CD4-positive, alpha-beta T cell treated with Interleukin-12 subunit alpha and Interleukin-12 subunit beta, for 1 hour (primary cell): Measurements from ENCODE around the gene LTBR.

Source experiments
- DNase-seq: peaks from one replicate; pipeline ENCODE4 v3.0.0-alpha.2; 2020

LTBR gene

GRCh38 chr12:6368906-6369525 lies 14.9 kb upstream of the LTBR start:
- no peak for DNase-seq

- DNase-seq = no peak
Measured at GRCh38 chr12:6369916-6370575, 13.9 kb upstream of the LTBR start.

- no peak for DNase-seq
Measured at GRCh38 chr12:6370576-6370935, 13.4 kb upstream of the LTBR start.

GRCh38 chr12:6370994-6371754 lies 12.8 kb upstream of the LTBR start:
- DNase-seq = no peak

GRCh38 chr12:6372403-6373003 lies 11.5 kb upstream of the LTBR start:
- DNase-seq = no peak

- DNase-seq = no peak
Measured at GRCh38 chr12:6373022-6373787, 10.8 kb upstream of the LTBR start.

GRCh38 chr12:6374028-6374785 lies 9.8 kb upstream of the LTBR start:
- no peak for DNase-seq

- no peak for DNase-seq
Measured at GRCh38 chr12:6374786-6375160, 9.2 kb upstream of the LTBR start.

GRCh38 chr12:6375269-6376078 lies 8.5 kb upstream of the LTBR start, which contains the start of gene SCNN1A:
Gene SCNN1A (minus strand): TSS chr12:6375563. CDS start chr12:6374783, 780 bp downstream.
- no peak for DNase-seq

- DNase-seq = no peak
Measured at GRCh38 chr12:6376079-6376869, 7.7 kb upstream of the LTBR start.

GRCh38 chr12:6376870-6377666 lies 6.9 kb upstream of the LTBR start:
- DNase-seq = peak; percentile 15

GRCh38 chr12:6377667-6377994 lies 6.3 kb upstream of the LTBR start:
- no peak for DNase-seq

- no peak for DNase-seq
Measured at GRCh38 chr12:6378709-6379472, 5.1 kb upstream of the LTBR start.

GRCh38 chr12:6380141-6381121 lies 3.5 kb upstream of the LTBR start:
- no peak for DNase-seq

GRCh38 chr12:6382371-6382770 lies 1.6 kb upstream of the LTBR start:
- no peak for DNase-seq

- DNase-seq = no peak
Measured at GRCh38 chr12:6382982-6383381, 980 bp upstream of the LTBR start.
